OCI-LY7 (cell line): ENCODE data around the gene SCUBE2. TPM values are rescaled to one million over a fixed set of nuclear protein-coding genes. Genes with fewer than 3 reads are reported as not detected.

ENCODE experiments used
- microRNA-seq: library from miRNA; unstranded; fragments of <30 nt; microRNA quantifications from one replicate; pipeline ENCODE4 v1.2.0, GENCODE V29; 2022; ENCODE audit warnings: borderline replicate concordance
- small RNA-seq: library from RNA; depleted of rRNA; stranded (forward); fragments of <200 nt; gene quantifications from one replicate; pipeline ENCODE3, GENCODE V24; 2014
- total RNA-seq, 2 experiments: library from RNA; depleted of rRNA in 1 of 2; stranded (reverse); fragments of >200 nt in 1 of 2; shearing (Covaris generic) in 1 of 2; gene quantifications; 2 replicates each; pipeline ENCODE4 v1.2.3, GENCODE V29; 2014 to 2022

SCUBE2 gene
- total RNA-seq, 2 experiments from 2014 or later = not detected

Small RNA genes lying within 50 kb of the gene (microRNA-seq; reads per million reads assigned to microRNA genes)
- not detected for gene MIR5691

Small RNA genes lying within 50 kb of the gene (small RNA-seq; reads per million reads assigned to genes)
- not detected for gene MIR5691

Other genes with a start within 250 kb of the SCUBE2 start
- gene AKIP1, start 180.4 kb downstream of the SCUBE2 start, total RNA-seq (2014; rRNA removed; shearing (Covaris generic)) = 16.9 and 25.2 TPM in 2 replicates
- gene AKIP1, start 180.4 kb downstream of the SCUBE2 start, total RNA-seq (2022) = 28.2 and 28.3 TPM in 2 replicates
- gene C11orf16, start 158.7 kb downstream of the SCUBE2 start, total RNA-seq (2014; rRNA removed; shearing (Covaris generic)) = not detected in 2 replicates
- gene C11orf16, start 158.7 kb downstream of the SCUBE2 start, total RNA-seq (2022) = not detected in 2 replicates
- gene ASCL3, start 148.6 kb downstream of the SCUBE2 start, total RNA-seq (2014; rRNA removed; shearing (Covaris generic)) = not detected in 2 replicates
- not detected in 2 replicates for gene ASCL3, start 148.6 kb downstream of the SCUBE2 start, total RNA-seq (2022)
- 8.5 and 13.4 TPM in 2 replicates for gene TMEM9B, start 127.2 kb downstream of the SCUBE2 start, total RNA-seq (2014; rRNA removed; shearing (Covaris generic))
- gene TMEM9B, start 127.2 kb downstream of the SCUBE2 start, total RNA-seq (2022) = 13.0 and 14.8 TPM in 2 replicates
- gene NRIP3, start 87.6 kb downstream of the SCUBE2 start, total RNA-seq (2014; rRNA removed; shearing (Covaris generic)) = not detected in 2 replicates
- gene NRIP3, start 87.6 kb downstream of the SCUBE2 start, total RNA-seq (2022) = not detected in 2 replicates
- 8.3 and 10.5 TPM in 2 replicates for gene DENND5A, start 173.8 kb upstream of the SCUBE2 start, total RNA-seq (2014; rRNA removed; shearing (Covaris generic))
- gene DENND5A, start 173.8 kb upstream of the SCUBE2 start, total RNA-seq (2022) = 4.0 and 5.1 TPM in 2 replicates
- gene TMEM41B, start 223.0 kb upstream of the SCUBE2 start, total RNA-seq (2014; rRNA removed; shearing (Covaris generic)) = 46.9 and 53.9 TPM in 2 replicates
- 44.3 and 44.7 TPM in 2 replicates for gene TMEM41B, start 223.0 kb upstream of the SCUBE2 start, total RNA-seq (2022)